Transverse colon (tissue), 4 donors: Measurements from ENCODE around the gene CEBPA.

ENCODE experiments used
- POLR2AphosphoS5 ChIP-seq, 3 donors: sonication (generic); formaldehyde crosslinking; IDR thresholded peaks; one replicate each; pipeline ENCODE4 v1.6.1; 2016; ENCODE audit warnings: antibody characterized with exemption in 3 of 3
- TF ChIP-seq, protein P1 (sequence below), 5 experiments: fragments of 200-600 bp in 3 of 5; fragments of 450-650 bp in 2 of 5; sonication (generic) in 3 of 5; IDR thresholded peaks; 1 replicate in 2 of 5; 2 replicates in 3 of 5; pipeline ENCODE4 v1.5.1; 2016 to 2017; ENCODE audit warnings: antibody characterized with exemption in 5 of 5, inconsistent platforms in 3 of 5, mild to moderate bottlenecking in 2 of 5, moderate library complexity in 1 of 5

DNA sequence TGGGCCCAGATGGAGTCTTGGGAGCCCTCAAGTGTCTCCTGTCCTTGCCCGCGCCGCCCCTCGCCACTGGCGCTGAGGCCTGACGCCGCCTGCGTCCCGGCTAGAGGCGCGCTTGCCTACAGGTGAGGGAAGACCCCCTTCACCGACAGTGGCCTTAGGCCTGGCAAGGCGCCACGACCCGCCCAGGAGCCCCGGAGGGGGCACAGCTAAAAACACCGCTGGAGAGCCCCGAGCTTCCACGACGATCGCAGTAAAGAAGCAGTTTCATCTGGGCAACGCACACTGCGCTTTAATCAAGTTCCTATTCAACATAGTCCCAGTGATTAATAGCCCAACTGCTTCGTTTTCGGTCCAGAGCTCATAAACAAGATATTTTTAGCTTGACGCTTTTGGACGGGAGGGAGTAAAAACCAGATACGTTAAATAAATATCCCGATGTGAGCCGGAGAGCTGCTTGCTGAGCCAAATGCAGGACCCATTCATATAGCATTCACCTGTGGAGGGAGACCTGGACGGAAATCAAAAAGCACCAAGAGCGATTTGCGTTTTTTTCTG lies 1.5 kb upstream of the CEBPA start:
- TF ChIP-seq, protein P1, sequence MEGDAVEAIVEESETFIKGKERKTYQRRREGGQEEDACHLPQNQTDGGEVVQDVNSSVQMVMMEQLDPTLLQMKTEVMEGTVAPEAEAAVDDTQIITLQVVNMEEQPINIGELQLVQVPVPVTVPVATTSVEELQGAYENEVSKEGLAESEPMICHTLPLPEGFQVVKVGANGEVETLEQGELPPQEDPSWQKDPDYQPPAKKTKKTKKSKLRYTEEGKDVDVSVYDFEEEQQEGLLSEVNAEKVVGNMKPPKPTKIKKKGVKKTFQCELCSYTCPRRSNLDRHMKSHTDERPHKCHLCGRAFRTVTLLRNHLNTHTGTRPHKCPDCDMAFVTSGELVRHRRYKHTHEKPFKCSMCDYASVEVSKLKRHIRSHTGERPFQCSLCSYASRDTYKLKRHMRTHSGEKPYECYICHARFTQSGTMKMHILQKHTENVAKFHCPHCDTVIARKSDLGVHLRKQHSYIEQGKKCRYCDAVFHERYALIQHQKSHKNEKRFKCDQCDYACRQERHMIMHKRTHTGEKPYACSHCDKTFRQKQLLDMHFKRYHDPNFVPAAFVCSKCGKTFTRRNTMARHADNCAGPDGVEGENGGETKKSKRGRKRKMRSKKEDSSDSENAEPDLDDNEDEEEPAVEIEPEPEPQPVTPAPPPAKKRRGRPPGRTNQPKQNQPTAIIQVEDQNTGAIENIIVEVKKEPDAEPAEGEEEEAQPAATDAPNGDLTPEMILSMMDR (IDR thresholded peaks at IDR 0.05) = no peak
- peak in 1 of 3 donors; percentile 43 for TF ChIP-seq POLR2AphosphoS5 (IDR thresholded peaks at IDR 0.05)
